Testis (tissue), 2 donors: ENCODE data around the gene OCA2.

Experiments used
- POLR2A ChIP-seq: fragments of 450-650 bp; IDR thresholded peaks from one replicate; pipeline ENCODE4 v1.6.1; 2017; ENCODE audit warnings: antibody characterized with exemption, mild to moderate bottlenecking, moderate library complexity
- TF ChIP-seq, protein P1 (sequence below), 3 experiments: fragments of 450-650 bp in 2 of 3; fragments of 200-600 bp in 1 of 3; sonication (generic) in 1 of 3; IDR thresholded peaks; one replicate each; pipeline ENCODE4 v1.5.1; 2016 to 2019; ENCODE audit warnings: antibody characterized with exemption in 3 of 3, mild to moderate bottlenecking in 2 of 3, moderate library complexity in 1 of 3

DNA sequence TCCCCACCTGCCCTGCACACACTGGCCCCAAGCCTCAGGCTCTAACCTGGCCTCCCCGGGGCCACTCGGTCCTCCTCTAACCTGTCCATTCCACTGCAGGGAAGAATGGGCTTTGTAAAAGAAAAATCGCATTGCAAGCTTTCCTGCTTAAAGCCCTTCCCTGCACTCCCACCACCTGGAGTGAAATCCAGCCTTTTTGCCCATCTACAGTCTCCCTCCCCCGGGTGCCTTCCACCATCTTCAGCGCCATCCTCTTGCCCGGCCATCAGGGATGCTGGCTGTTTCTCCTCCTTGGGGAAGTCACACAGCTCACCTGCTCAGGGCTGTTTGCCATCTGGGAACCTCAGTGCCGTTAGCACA lies 266.9 kb downstream of the OCA2 start:
- TF ChIP-seq, protein P1, sequence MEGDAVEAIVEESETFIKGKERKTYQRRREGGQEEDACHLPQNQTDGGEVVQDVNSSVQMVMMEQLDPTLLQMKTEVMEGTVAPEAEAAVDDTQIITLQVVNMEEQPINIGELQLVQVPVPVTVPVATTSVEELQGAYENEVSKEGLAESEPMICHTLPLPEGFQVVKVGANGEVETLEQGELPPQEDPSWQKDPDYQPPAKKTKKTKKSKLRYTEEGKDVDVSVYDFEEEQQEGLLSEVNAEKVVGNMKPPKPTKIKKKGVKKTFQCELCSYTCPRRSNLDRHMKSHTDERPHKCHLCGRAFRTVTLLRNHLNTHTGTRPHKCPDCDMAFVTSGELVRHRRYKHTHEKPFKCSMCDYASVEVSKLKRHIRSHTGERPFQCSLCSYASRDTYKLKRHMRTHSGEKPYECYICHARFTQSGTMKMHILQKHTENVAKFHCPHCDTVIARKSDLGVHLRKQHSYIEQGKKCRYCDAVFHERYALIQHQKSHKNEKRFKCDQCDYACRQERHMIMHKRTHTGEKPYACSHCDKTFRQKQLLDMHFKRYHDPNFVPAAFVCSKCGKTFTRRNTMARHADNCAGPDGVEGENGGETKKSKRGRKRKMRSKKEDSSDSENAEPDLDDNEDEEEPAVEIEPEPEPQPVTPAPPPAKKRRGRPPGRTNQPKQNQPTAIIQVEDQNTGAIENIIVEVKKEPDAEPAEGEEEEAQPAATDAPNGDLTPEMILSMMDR (IDR thresholded peaks at IDR 0.05) = no peak
- TF ChIP-seq POLR2A = no peak
